ENCODE data around the gene TMEM270.
"Not testable (repeated sequence)": the region's sequence is repeated elsewhere in the genome, so short reads cannot be mapped to it uniquely, and the experiment has no call there.

The TMEM270 gene

DNA sequence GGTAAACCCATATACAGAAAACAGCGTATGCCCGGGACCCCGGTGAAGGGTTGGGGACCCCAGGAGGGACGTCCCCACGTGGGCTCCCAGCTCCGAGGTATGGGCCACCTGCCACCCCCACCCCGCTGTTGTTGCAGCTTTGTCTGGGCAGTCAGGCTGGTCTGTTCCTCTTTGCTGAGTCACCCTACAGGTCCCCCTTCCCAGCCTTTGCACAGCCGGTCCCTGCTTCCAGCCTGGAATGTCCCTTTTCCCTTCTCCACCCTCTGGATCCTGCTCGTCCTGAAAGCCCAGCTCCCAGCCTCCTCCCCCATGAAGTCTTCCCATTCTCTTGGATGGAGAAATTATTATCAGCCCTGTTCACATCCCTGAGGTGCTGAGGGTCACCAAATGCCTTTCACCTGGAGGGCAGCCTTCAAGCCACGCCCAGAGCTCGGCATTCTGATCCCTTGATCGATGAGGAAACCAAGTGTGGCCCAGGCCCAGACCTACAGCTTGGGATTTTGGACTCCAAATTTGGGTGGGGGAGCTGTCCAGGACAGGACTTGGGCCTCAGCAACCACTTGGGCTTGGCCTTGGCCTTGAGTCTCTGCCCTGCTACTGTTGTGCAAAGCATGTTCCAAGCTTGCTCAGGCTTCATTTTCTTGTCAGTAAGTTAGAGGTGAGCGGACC, 27.6 kb upstream of the TMEM270 start:
- DNase-seq = no peak

DNA sequence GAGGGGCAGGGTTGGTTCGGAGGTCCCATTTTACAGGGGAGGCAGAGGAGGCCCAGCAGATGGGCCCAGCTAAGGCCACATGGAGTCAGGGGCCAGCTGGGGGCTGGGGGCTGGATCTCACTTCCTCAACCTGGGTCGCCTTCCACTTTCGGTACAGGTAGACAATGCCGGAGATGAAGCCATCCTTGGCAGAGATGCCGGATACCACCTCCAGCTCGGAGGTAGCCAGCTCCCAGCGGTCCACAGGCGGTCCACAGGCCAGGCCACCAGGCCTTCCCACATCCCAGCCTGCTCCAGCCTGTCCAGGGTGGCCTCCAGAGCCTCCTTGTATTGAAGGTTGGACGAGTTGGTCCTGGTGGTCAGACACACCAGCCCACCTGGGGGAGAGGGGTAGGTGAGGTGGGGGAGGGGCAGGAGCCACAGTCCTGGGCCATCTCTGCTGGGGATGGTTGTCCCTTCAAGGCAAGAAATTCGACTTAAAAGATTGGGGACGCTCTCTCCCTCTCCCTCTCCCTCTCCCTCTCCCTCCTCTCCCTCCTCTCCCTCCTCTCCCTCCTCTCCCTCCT, 26.2 kb upstream of the TMEM270 start:
- DNase-seq = no peak

GRCh38 chr7:73837167-73837566, 23.8 kb upstream of the TMEM270 start:
- DNase-seq = not testable (repeated sequence)

DNA sequence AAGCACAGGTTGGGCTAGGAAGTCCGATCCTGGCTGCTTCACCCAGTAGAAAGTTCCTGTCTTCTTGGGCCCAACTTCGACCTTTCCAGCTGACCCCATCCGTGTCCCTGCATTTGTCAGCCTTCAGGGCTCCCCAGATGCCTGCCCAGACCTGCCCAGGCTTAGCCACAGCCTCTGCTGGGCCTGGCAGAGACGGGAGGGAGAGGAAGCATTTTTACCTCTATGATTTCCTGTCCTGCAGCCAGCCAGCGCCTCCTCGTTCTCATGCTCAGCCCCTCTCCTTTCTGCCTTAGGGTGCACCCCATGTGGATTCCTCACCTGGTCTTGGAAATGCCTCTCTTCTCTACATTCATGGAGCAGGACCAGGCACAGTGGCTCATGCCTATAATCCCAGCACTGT, 22.3 kb upstream of the TMEM270 start:
- no peak for DNase-seq

DNA sequence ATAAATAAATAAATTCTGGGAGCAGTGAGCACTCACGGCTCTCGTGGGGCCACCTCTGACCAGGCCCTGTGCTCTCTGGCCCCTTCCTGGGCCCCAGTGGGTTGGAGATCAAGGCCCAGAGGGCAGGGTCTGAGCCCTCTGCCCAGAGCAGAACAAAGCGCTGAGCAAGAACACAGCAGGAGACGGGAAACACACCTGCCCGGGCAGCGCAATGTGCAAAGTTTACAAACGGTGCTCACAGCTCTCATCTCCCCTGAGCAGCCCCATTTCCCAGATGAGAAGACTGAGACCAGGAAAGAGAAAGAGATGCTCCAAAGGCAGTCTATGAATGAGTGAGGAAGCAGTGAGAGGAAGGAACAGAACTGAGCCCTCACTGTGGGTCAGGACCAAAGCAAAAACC, 21.7 kb upstream of the TMEM270 start:
- DNase-seq = no peak

GRCh38 chr7:73839743-73840714, 20.9 kb upstream of the TMEM270 start:
- DNase-seq = no peak

DNA sequence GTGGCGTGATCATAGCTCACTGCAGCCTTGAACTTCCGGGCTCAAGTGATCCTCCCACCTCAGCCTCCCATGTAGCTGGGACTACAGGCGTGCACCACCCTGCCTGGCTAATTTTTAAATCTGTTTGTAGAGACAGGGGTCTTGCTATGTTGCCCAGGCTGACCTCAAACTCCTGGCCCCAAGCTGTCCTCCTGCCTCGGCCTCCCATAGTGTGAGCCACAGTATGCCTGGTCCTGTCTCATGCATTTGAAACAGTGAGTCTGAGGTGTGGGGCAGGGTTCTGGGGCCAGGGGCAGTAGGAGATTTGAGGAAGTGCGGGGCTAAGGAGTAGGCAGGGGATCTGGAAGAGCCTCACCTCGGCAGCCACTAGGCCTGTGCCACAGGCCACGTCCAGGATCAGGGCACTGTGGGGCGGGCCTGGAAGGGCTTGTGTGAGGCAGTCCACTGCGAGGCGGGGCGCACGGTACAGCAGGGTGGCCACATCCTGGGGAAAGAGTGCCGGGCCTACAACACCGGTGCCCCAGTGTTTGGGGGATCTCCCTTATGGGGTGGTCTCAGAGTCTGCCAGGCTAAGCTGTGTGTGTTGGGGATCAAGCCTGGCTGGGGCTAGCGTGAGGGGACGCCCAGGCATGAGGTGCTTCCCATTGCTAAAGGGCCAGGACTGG, 20.1 kb upstream of the TMEM270 start:
- no peak for DNase-seq

GRCh38 chr7:73841689-73842066, 19.3 kb upstream of the TMEM270 start:
- DNase-seq = no peak

DNA sequence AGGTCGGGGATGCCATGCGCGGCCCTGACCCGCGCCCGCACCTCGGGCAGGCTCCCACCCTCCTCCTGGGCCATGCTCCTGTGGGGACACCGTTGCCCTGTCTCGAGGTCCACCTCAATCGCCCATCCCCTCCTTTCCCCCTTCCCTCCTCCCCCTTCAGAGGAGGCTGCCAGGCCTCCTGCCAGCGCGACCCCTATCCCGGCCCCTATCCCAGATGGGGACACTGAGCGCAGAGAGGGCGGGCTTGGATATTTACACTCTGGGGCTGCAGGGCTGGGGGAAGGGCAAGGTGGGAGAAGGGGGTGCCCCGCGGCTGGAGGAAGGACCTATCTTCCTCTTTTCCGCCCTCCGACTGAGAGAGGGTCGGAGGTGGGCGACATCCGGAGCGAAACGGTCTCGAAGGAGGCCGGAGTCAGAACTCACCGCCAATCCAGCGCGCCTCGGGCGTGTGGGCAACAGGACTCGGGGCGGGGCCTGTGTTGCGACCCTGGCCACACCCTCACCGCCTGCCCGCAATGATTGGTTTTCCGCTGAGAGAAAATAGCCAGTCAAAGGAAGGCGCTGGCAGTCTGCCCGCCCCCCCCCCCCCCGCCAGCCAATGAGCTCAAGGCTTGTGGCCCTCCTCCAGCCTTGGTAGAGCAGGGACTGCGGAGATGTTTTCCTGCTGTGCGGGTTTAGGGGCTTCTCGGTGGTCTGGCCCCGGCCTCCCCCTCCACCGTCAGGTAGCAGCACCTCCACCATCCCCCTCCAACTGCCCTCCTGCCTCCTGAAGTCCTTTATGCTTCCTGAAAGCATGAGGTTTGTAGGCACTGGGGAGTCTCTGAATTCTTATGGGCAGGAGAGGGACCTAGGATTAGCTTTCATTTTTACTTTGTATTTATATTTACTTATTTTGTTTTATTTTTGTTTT, 18.6 kb upstream of the TMEM270 start, which contains the start of gene METTL27:
METTL27 (minus strand) TSS at position 450 of the 910 bp plus-strand sequence; CDS start at position 74, 376 bp downstream.
- DNase-seq = peak; percentile 90

GRCh38 chr7:73844131-73844547, 16.8 kb upstream of the TMEM270 start:
- DNase-seq = no peak

DNA sequence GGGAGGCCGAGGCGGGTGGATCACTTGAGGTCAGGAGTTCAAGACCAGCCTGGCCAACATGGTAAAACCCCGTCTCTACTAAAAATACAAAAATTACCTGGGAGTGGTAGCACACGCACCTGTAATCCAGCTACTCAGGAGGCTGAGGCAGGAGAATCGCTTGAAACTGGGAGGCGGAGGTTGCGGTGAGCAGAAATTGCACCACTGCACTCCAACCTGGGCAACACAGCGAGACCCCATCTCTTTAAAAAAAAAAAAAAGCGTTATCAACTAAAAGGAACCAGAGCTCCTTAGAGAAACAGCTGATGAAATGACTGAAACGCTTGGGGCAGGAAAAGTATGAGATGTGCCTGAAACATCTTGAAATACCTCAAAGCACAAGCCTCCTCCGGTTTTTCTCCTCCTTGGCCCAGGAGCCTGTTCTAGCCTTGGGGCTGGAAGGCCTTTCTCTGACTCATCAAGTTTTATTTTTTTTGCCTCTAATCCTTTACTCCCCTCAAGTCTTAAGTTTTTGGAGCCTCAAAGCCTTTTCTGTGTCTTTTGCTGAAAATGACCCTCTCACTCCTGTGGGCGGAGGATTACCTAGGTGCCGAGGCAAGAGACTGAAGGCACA, 16.0 kb upstream of the TMEM270 start:
- DNase-seq = no peak

DNA sequence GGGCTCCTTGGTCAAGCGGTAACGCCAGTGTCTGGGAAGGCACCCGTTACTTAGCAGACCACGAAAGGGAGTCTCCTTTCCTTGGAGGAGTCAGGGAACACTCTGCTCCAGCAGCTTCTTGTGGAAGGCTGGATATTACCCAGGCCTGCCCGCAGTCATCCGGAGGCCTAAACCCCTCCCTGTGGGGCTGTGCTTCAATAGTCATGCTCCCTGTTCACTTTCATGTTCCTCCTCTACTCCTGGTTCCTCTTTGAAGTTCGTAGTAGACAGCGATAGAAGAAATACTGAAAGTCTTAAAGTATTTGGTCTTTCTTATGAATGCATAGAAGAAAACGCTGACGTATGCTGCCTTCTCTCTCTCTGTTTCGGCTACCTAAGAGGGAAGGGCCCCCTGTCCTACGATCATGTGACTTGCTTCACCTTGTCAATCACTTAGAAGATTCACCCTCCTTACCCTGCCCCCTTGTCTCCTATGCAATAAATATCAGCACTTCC, 15.2 kb upstream of the TMEM270 start:
- DNase-seq = peak; percentile 23

DNA sequence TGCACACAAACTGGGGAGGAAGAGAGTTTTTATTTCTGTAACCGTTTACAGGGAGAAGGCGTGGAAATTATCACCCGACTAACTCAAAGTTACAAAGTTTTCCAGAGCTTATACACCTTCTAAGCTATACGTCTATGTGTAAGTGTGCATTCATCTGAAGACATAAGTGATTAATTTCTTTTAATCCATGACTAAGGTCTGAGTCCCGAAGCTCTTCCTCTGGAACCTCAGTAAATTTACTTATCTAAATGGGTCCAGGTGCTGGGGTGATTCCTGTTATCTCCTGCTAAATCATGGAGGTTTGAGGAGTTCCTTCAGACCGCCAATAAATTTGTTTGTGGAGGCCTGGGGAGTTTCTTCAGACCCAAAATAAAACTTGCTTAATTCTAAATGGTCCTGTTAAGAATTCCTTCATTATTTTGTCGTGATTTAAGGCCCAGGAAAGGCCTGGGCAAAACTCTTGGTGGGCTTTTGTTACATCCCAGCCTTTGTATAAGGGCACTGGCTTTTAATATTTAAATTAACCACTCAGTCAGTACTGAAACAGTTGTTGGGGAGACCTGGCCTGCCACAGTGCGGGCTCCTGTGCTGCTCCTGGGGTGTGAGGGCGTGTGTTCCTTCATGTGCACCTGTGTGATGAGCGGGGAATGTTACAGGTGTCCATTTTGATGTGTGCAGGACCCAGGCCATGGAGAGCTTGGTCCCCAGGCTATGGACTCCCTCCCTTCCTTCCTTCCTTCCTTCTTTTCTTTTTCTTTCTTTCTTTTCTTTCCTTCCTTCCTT, 12.8 kb upstream of the TMEM270 start:
- no peak for DNase-seq

GRCh38 chr7:73850781-73851207, 10.2 kb upstream of the TMEM270 start:
- DNase-seq = no peak

DNA sequence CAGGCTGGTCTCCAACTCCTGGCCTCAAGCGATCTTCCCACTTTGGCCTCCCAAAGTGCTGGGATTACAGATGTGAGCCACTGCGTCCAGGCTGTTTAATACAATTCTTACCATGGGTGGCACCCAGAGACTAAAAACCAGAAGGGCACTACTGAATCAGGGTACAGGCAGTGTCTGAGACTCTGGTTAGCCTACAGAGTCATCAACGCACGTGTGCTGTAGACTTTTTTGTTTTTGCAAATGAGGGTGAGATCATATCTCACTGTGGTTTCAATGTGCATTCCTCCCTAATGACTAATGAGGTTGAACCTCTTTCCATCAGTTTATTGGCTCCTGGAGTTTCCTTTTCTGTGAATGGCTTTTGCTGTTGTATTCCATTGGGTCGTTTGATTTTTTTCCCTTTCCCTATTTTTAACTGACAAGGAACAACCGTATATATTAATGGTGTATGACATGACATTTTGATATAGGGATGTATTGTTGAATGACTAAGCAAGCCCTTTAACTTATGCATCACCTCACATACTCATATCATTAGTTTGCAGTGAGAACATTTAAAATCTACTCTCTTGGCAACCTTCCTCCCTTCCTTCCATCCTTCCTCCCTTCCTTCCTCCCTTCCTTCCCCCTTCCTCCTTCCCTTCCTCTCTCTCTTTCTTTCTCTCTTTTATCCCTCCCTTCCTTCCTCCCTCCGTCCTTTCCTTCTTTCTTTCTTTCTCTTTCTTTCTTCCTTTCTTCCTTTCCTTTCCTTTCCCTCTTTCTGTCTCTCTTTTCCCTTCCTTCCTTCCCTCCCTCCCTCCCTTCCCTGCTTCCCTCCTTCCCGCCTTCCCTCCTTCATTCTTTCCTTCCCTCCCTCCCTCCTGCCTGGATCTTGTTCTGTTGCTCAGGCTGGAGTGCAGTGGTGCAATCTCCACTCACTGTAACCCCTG, 9.3 kb upstream of the TMEM270 start:
- no peak for DNase-seq

DNA sequence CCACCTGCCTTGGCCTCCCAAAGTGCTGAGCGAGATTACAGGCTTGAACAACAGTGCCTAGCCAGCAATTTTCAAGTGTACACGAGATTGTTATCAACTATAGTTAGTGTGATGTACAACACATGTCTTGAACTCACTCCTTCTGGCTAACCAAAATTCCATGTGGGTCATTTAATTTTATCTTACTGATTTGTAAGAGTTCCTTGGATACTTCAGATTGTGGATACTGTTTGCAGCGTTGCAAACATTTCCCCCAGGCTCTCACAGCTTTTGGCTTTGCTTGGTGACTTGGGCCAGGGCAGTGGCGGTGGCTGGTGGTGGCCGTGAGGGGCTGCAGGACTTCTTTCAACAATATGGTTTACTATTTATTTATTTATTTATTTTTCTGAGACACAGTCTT, 8.5 kb upstream of the TMEM270 start:
- DNase-seq = no peak

GRCh38 chr7:73856941-73857340, 4.0 kb upstream of the TMEM270 start:
- DNase-seq = no peak

DNA sequence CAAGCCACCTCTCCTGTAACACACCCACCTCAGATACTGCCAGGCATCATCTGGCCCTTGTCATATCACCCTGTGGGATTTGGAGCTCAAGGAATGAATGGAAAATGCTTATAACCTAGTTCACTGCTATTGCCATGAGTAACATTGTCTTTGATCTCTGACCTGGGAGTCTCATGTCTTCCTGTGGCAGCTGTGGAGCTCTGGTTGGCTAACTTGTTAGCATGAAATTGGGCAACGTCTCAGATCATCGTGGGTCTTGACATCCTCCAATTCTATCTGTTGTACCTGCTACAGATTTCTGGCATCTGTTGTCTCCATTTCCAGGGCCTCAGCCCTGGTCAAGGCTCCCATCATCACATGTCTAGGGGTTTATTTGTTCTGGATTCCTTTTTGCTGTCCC, 2.2 kb upstream of the TMEM270 start:
- DNase-seq = no peak

- no peak for DNase-seq
Observed at GRCh38 chr7:73861305-73861704, 346 bp downstream of the TMEM270 start.
